DND-41 (cell line): ENCODE results near the gene FAM32A.

Experiments
- ATAC-seq: fragments of 200-7000 bp; cut with Tn5 transposase; 3 replicates; pipeline ENCODE4 v1.9.1; 2021; ENCODE audit warnings: low read depth; ENCODE audit not compliant: insufficient read depth
- DNase-seq: peaks from one replicate; pipeline ENCODE4 v3.0.0-alpha.2; 2020
- H2AFZ ChIP-seq: 2 replicates; pipeline ENCODE4 v1.6.0; 2012; ENCODE audit warnings: low read depth, low read length
- H3K27ac ChIP-seq: 2 replicates; pipeline ENCODE4 v1.5.1; 2012; ENCODE audit warnings: low read length, inconsistent platforms
- H3K27me3 ChIP-seq: fragments of 200-600 bp; sonication (generic); 2 replicates; pipeline ENCODE4 v1.6.0; 2012; ENCODE audit warnings: low read length, mild to moderate bottlenecking, inconsistent platforms; ENCODE audit not compliant: insufficient read depth, poor library complexity
- H3K36me3 ChIP-seq: 2 replicates; pipeline ENCODE4 v1.5.1; 2012; ENCODE audit warnings: low read length, inconsistent platforms; ENCODE audit not compliant: insufficient read depth
- H3K4me1 ChIP-seq: 2 replicates; pipeline ENCODE4 v1.5.1; 2012; ENCODE audit warnings: mild to moderate bottlenecking, low read length; ENCODE audit not compliant: insufficient read depth
- H3K4me2 ChIP-seq: 2 replicates; pipeline ENCODE4 v1.6.0; 2012; ENCODE audit warnings: mild to moderate bottlenecking, moderate library complexity, low read length, inconsistent platforms; ENCODE audit not compliant: insufficient read depth
- H3K4me3 ChIP-seq, 2 experiments: fragments of 200-600 bp in 1 of 2; shearing (Covaris generic) in 1 of 2; 2 replicates each; pipeline ENCODE4 v1.5.1; 2012 to 2016; ENCODE audit warnings: inconsistent platforms in 2 of 2, low read length in 2 of 2, mild to moderate bottlenecking in 2 of 2, low read depth in 1 of 2, moderate library complexity in 1 of 2
- H3K79me2 ChIP-seq: 2 replicates; pipeline ENCODE4 v1.6.0; 2012; ENCODE audit warnings: low read length, inconsistent platforms; ENCODE audit not compliant: insufficient read depth
- H3K9ac ChIP-seq: 2 replicates; pipeline ENCODE4 v1.6.0; 2012; ENCODE audit warnings: low read depth, mild to moderate bottlenecking, inconsistent platforms, low read length, moderate library complexity
- H3K9me3 ChIP-seq: 2 replicates; pipeline ENCODE4 v1.5.1; 2012; ENCODE audit warnings: low read length, moderate library complexity, mild to moderate bottlenecking, inconsistent platforms; ENCODE audit not compliant: insufficient read depth, severe bottlenecking
- H4K20me1 ChIP-seq: 2 replicates; pipeline ENCODE4 v1.6.0; 2012; ENCODE audit warnings: low read length; ENCODE audit not compliant: insufficient read depth
- EZH2 ChIP-seq: IDR thresholded peaks from 3 replicates; pipeline ENCODE4 v1.6.1; 2012; ENCODE audit warnings: borderline replicate concordance, low read depth, mild to moderate bottlenecking, moderate library complexity, low read length, inconsistent platforms; ENCODE audit not compliant: severe bottlenecking
- TF ChIP-seq, protein P1 (sequence below): IDR thresholded peaks from 2 replicates; pipeline ENCODE4 v1.5.1; 2012; ENCODE audit warnings: borderline replicate concordance, low read length, moderate library complexity, mild to moderate bottlenecking; ENCODE audit not compliant: poor library complexity, severe bottlenecking; ENCODE audit errors: extremely low read depth

FAM32A gene

DNA sequence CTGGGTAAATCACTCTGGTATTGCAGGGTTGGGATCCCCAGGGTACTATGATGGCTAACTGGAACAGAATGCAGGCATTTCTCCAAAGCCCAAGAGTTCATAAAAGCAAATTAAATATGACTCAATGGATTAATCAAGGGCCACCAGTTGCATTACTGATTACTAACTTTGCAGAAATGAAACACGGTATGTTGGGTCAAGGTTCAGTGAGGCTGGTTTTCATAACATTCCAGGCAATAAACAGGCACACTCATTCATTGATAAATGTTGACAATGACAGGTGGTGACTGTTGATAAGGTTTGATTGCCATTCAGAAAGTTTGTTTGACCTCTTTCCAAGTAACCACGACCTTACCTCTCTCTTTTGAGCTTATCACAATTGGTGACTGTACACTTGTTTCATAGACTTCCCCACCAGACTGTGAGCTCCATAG lies 12.0 kb downstream of the FAM32A start:
- peak overlapping the region; percentile 98 for H3K9ac ChIP-seq
- peak overlapping the region; percentile 98 for H3K27ac ChIP-seq
- no peaks in the 10 kb centered on the region for H3K27me3 ChIP-seq
- peaks cover 48% of the 10 kb centered on the region for H3K79me2 ChIP-seq
- TF ChIP-seq EZH2: no peak
- TF ChIP-seq, protein P1, sequence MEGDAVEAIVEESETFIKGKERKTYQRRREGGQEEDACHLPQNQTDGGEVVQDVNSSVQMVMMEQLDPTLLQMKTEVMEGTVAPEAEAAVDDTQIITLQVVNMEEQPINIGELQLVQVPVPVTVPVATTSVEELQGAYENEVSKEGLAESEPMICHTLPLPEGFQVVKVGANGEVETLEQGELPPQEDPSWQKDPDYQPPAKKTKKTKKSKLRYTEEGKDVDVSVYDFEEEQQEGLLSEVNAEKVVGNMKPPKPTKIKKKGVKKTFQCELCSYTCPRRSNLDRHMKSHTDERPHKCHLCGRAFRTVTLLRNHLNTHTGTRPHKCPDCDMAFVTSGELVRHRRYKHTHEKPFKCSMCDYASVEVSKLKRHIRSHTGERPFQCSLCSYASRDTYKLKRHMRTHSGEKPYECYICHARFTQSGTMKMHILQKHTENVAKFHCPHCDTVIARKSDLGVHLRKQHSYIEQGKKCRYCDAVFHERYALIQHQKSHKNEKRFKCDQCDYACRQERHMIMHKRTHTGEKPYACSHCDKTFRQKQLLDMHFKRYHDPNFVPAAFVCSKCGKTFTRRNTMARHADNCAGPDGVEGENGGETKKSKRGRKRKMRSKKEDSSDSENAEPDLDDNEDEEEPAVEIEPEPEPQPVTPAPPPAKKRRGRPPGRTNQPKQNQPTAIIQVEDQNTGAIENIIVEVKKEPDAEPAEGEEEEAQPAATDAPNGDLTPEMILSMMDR: no peak
- peak overlapping the region; percentile 91 for H2AFZ ChIP-seq
- H4K20me1 ChIP-seq: peaks cover 27% of the 10 kb centered on the region
- H3K36me3 ChIP-seq: peaks cover 39% of the 10 kb centered on the region
- ATAC-seq: no peak
- H3K4me3 ChIP-seq: peak overlapping the region; percentile 96 to 98
- H3K4me1 ChIP-seq: peaks cover 40% of the 10 kb centered on the region
- H3K4me2 ChIP-seq: peak overlapping the region; percentile 82
- H3K9me3 ChIP-seq: no peaks in the 10 kb centered on the region
- no peak for DNase-seq

DNA sequence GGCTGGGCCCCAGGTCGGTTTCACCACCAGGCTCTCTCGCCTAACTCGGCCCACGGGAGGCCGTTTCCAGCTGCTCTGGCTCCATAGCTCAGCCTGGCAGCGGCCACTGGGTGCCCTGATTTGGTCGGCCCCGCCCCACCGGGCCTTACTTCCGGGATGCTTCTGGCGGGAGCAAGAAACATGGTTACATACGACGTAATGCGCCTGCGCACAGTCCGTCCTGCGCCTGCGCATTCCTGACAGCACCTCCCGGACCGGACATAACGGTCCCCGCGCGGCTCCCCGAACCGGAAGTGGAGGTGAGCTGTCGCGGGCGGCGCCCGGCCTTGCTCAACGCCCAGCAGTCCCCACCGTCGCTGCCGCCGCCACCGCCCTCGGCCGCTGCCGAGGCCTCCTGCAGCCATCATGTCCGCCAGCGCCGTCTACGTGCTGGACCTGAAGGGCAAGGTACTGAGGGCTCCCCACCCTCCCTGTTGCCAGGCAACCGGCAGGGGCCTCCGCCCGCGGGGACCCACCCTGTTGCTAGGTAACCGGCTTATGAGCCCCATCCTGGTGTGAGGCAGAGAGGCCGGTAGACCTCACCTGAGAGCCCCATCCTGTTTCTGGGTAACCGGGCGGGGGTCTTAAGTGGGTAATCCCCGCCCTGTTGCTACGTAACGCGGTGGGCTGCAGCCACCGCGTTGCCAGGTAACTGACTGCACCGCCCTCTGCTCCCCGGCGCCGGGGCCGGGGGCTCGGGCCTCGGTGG lies 12.6 kb downstream of the FAM32A start, which contains the start of gene AP1M1:
Gene AP1M1 (plus strand): TSS at position 290 of the 748 bp plus-strand sequence. CDS start 116 bp downstream, at position 406.
- H3K36me3 ChIP-seq: peaks cover 43% of the 10 kb centered on the region
- ATAC-seq: peak; percentile 93
- peaks cover 33% of the 10 kb centered on the region for H4K20me1 ChIP-seq
- H3K4me2 ChIP-seq: peak within 1 kb of the TSS; percentile 82
- TF ChIP-seq, protein P1: no peak
- TF ChIP-seq EZH2: no peak
- H3K27ac ChIP-seq: peak within 1 kb of the TSS; percentile 98
- H3K79me2 ChIP-seq: peaks cover 54% of the 10 kb centered on the region
- H2AFZ ChIP-seq: peak within 1 kb of the TSS; percentile 91
- peak within 1 kb of the TSS; percentile 98 for H3K9ac ChIP-seq
- no peaks in the 10 kb centered on the region for H3K9me3 ChIP-seq
- H3K4me3 ChIP-seq: peak within 1 kb of the TSS; percentile 96 to 98
- no peaks in the 10 kb centered on the region for H3K27me3 ChIP-seq
- peaks cover 40% of the 10 kb centered on the region for H3K4me1 ChIP-seq
- DNase-seq: peak; percentile 98

DNA sequence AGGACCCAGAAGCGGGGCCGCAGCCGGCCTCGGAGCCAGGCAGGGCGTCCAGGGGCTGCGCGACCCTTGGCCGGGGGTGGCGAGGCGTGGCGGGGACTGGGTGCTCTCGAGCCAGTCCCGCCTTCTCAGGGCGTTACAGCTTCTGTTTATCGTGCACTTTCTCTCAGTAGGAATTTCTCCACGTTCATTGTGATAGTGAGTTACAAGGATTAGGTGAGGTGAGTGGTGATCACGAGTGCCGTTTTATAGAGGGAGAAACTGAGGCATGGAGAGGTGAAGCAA lies 13.1 kb downstream of the FAM32A start:
- Histone ChIP-seq H2AFZ (peak overlapping the region; percentile 91), H3K4me1 (peaks cover 40% of the 10 kb centered on the region), H3K27me3 (no peaks in the 10 kb centered on the region), H3K4me2 (peak overlapping the region; percentile 82), H3K36me3 (peaks cover 47% of the 10 kb centered on the region), H3K9me3 (no peaks in the 10 kb centered on the region), H4K20me1 (peaks cover 38% of the 10 kb centered on the region), H3K27ac (peak overlapping the region; percentile 98), H3K79me2 (peaks cover 59% of the 10 kb centered on the region), H3K9ac (peak overlapping the region; percentile 98), H3K4me3 (peak overlapping the region; percentile 96 to 98)
- ATAC-seq (no peak; the same call in 2 of the 3 replicates), DNase-seq (no peak)
- TF ChIP-seq EZH2: no peak
- TF ChIP-seq, protein P1: no peak
